Motor neuron (in vitro differentiated cells): ENCODE results near the gene JCHAIN. TPM values are rescaled to one million over a fixed set of nuclear protein-coding genes. Genes with fewer than 3 reads are reported as not detected.
"Not testable (repeated sequence)": the region's sequence is repeated elsewhere in the genome, so short reads cannot be mapped to it uniquely, and the experiment has no call there.

ENCODE experiments used
- ATAC-seq, 8 experiments: fragments of 200-7000 bp; cut with Tn5 transposase; replicated peaks in 6 of 8; 2 replicates each; pipeline ENCODE4 v1.8.0; 2021; ENCODE audit warnings: mild to moderate bottlenecking in 8 of 8, moderate library complexity in 8 of 8
- H3K27ac ChIP-seq, 2 donors: fragments of 250-450 bp; sonication (Bioruptor Pico); 2 replicates each; pipeline ENCODE4 v1.9.0; 2021; ENCODE audit warnings: antibody characterized with exemption in 2 of 2, mild to moderate bottlenecking in 2 of 2, moderate library complexity in 1 of 2
- H3K4me1 ChIP-seq, 2 donors: fragments of 250-450 bp; sonication (Bioruptor Pico); replicated peaks in 1 of 2; 2 replicates each; pipeline ENCODE4 v1.6.1; 2021; ENCODE audit warnings: antibody characterized with exemption in 2 of 2, mild to moderate bottlenecking in 2 of 2, moderate library complexity in 1 of 2
- H3K4me3 ChIP-seq, 5 donors: fragments of 250-450 bp; sonication (Bioruptor Pico); 2 replicates each; pipeline ENCODE4 v1.9.0; 2021; ENCODE audit warnings: antibody characterized with exemption in 5 of 5, mild to moderate bottlenecking in 5 of 5, moderate library complexity in 4 of 5
- WGBS, 10 experiments: fragments of 450-650 bp; shearing (Covaris generic); methylation state at CpG; one replicate each; pipeline ENCODE4 v1.0.0; 2022; 5-methylcytosine and 5-hydroxymethylcytosine counted together
- in situ Hi-C, 9 experiments: fragments of 400-800 bp; cut with MboI; loops; one replicate each; pipeline ENCODE4 v1.15.0; 2021; ENCODE audit warnings: low sequenced_read_pairs in 9 of 9, low pct_unique_long_range_greater_than_20kb in 2 of 9; ENCODE audit not compliant: unreplicated experiment in 9 of 9
- total RNA-seq, 8 experiments: library from RNA; unstranded; fragments of 300-600 nt; gene quantifications; 2 replicates each; pipeline versions ENCODE4 v1.2.3 to v1.2.4, GENCODE V29; 2022

The JCHAIN gene
- total RNA-seq, 8 experiments from 2014 or later = not detected

GRCh38 chr4:70704215-70704930, 38.1 kb upstream of the JCHAIN start:
- in situ Hi-C loops = no loop called here
- Histone ChIP-seq H3K4me3 (peak overlapping the region; percentile 52 to 86 (median 69)), H3K27ac (peak overlapping the region; percentile 90 to 92), H3K4me1 (peaks cover 13 to 23% of the 10 kb centered on the region in 2 donors)
- WGBS, 10 experiments = 0 to 25% (median 2%) methylated on average over 2 to 14 of the region's 58 CpGs; no CpG with 5 or more reads in 2 of the 10 experiments
- peak; percentile 58 to 82 (median 76) for ATAC-seq

GRCh38 chr4:70703619-70704214, 37.4 kb upstream of the JCHAIN start:
- 0 to 20% (median 6%) methylated on average over 2 to 11 of the region's 11 CpGs for WGBS, 10 experiments
- no peak for ATAC-seq
- Histone ChIP-seq H3K27ac (peak overlapping the region; percentile 90 to 92), H3K4me1 (peaks cover 8 to 23% of the 10 kb centered on the region in 2 donors), H3K4me3 (peak overlapping the region; percentile 52 to 86 (median 69))
- in situ Hi-C loops = no loop called here

- 40 to 65% (median 62%) methylated on average over 1 to 2 of the region's 2 CpGs; no CpG with 5 or more reads in 7 of the 10 experiments for WGBS, 10 experiments
- peaks cover 6 to 23% of the 10 kb centered on the region in 2 donors for H3K4me1 ChIP-seq
- in situ Hi-C loops, ATAC-seq, H3K27ac ChIP-seq, H3K4me3 ChIP-seq: not testable (repeated sequence)
Observed at GRCh38 chr4:70702592-70702991, 36.3 kb upstream of the JCHAIN start.

- WGBS, 10 experiments = 22 to 100% (median 85%) methylated on average over 1 of the region's 1 CpG; no CpG with 5 or more reads in 2 of the 10 experiments
- in situ Hi-C loops = no loop called here
- peaks cover 3 to 17% of the 10 kb centered on the region in 2 donors for H3K4me1 ChIP-seq
- H3K4me3 ChIP-seq = no peak overlapping the region
- H3K27ac ChIP-seq = no peak overlapping the region
- no peak for ATAC-seq
Observed at GRCh38 chr4:70701271-70701670, 35.0 kb upstream of the JCHAIN start.

- no peak for ATAC-seq
- in situ Hi-C loops = no loop called here
- 67 to 100% (median 85%) methylated on average over 1 to 4 of the region's 5 CpGs; no CpG with 5 or more reads in 5 of the 10 experiments for WGBS, 10 experiments
Observed at GRCh38 chr4:70700712-70701111, 34.4 kb upstream of the JCHAIN start.

GRCh38 chr4:70698435-70698834, 32.1 kb upstream of the JCHAIN start:
- ATAC-seq, H3K27ac ChIP-seq, in situ Hi-C loops, H3K4me3 ChIP-seq: not testable (repeated sequence)
- peaks cover 3 to 15% of the 10 kb centered on the region in 2 donors for H3K4me1 ChIP-seq
- WGBS, 10 experiments = 78 to 100% (median 89%) methylated on average over 3 to 5 of the region's 8 CpGs; no CpG with 5 or more reads in 4 of the 10 experiments

More at GRCh38 chr4:70700712-70701111, 34.4 kb upstream of the JCHAIN start:
- H3K4me3 ChIP-seq = no peak overlapping the region
- H3K4me1 ChIP-seq = peaks cover 3 to 17% of the 10 kb centered on the region in 2 donors
- H3K27ac ChIP-seq = no peak overlapping the region

- WGBS, 10 experiments = 83 to 100% (median 100%) methylated on average over 1 to 7 of the region's 7 CpGs; no CpG with 5 or more reads in 3 of the 10 experiments
- in situ Hi-C loops, ATAC-seq: not testable (repeated sequence)
Observed at GRCh38 chr4:70694633-70695032, 28.3 kb upstream of the JCHAIN start.

GRCh38 chr4:70691661-70692060, 25.4 kb upstream of the JCHAIN start:
- WGBS, 10 experiments = 60 to 100% (median 93%) methylated on average over 1 of the region's 1 CpG; no CpG with 5 or more reads in 2 of the 10 experiments
- ATAC-seq = no peak

More at GRCh38 chr4:70694633-70695032, 28.3 kb upstream of the JCHAIN start:
- peaks cover 8 to 17% of the 10 kb centered on the region in 2 donors for H3K4me1 ChIP-seq
- not testable (repeated sequence) for H3K4me3 ChIP-seq, H3K27ac ChIP-seq

GRCh38 chr4:70688795-70689231, 22.5 kb upstream of the JCHAIN start:
- H3K4me3 ChIP-seq = peak overlapping the region; percentile 64 to 86 (median 75)
- peaks cover 16 to 22% of the 10 kb centered on the region in 2 donors for H3K4me1 ChIP-seq
- in situ Hi-C loops = no loop called here
- peak overlapping the region; percentile 76 to 96 for H3K27ac ChIP-seq
- ATAC-seq = peak in 3 of 8 experiments; percentile 6 to 9 (median 8)
- 0 to 3% (median 0%) methylated on average over 2 to 15 of the region's 19 CpGs; no CpG with 5 or more reads in 3 of the 10 experiments for WGBS, 10 experiments

More at GRCh38 chr4:70691661-70692060, 25.4 kb upstream of the JCHAIN start:
- H3K4me1 ChIP-seq = peaks cover 16 to 22% of the 10 kb centered on the region in 2 donors
- in situ Hi-C loops = no loop called here
- H3K4me3 ChIP-seq = no peak overlapping the region
- no peak overlapping the region for H3K27ac ChIP-seq

GRCh38 chr4:70687821-70688794, 21.8 kb upstream of the JCHAIN start, which contains the start of gene UTP3:
TSS of gene UTP3 (plus strand) at chr4:70688532. CDS start at chr4:70688678, 146 bp downstream.
- H3K27ac ChIP-seq = peak within 1 kb of the TSS; percentile 95 to 96
- peak; percentile 90 to 96 (median 95) for ATAC-seq
- peaks cover 16 to 22% of the 10 kb centered on the region in 2 donors for H3K4me1 ChIP-seq
- H3K4me3 ChIP-seq = peak within 1 kb of the TSS; percentile 64 to 86 (median 75)
- 0 to 11% (median 1%) methylated on average over 4 to 43 of the region's 70 CpGs; no CpG with 5 or more reads in 1 of the 10 experiments for WGBS, 10 experiments
- in situ Hi-C loops = no loop called here

GRCh38 chr4:70687392-70687791, 21.1 kb upstream of the JCHAIN start:
- in situ Hi-C loops = no loop called here
- no peak for ATAC-seq
- H3K4me3 ChIP-seq = peak overlapping the region; percentile 64 to 86 (median 75)
- peak overlapping the region; percentile 95 to 96 for H3K27ac ChIP-seq
- WGBS, 10 experiments = 42 to 98% (median 83%) methylated on average over 2 to 13 of the region's 13 CpGs
- peaks cover 16 to 22% of the 10 kb centered on the region in 2 donors for H3K4me1 ChIP-seq

GRCh38 chr4:70682142-70682541, 15.8 kb upstream of the JCHAIN start:
- H3K27ac ChIP-seq, in situ Hi-C loops, ATAC-seq, H3K4me1 ChIP-seq, H3K4me3 ChIP-seq: not testable (repeated sequence)
- 38 to 100% (median 79%) methylated on average over 1 to 2 of the region's 3 CpGs for WGBS, 10 experiments
